WI38 (cell line): ENCODE results near the gene MINDY3.

Source experiments
- H3K4me3 ChIP-seq: 2 replicates; pipeline ENCODE4 v1.5.1; 2011; ENCODE audit warnings: low read depth, mild to moderate bottlenecking, control low read depth, low read length
- TF ChIP-seq, protein P1 (sequence below): IDR thresholded peaks from 2 replicates; pipeline ENCODE4 v1.5.1; 2012; ENCODE audit warnings: low read depth, mild to moderate bottlenecking, control low read depth, low read length

MINDY3 gene

DNA sequence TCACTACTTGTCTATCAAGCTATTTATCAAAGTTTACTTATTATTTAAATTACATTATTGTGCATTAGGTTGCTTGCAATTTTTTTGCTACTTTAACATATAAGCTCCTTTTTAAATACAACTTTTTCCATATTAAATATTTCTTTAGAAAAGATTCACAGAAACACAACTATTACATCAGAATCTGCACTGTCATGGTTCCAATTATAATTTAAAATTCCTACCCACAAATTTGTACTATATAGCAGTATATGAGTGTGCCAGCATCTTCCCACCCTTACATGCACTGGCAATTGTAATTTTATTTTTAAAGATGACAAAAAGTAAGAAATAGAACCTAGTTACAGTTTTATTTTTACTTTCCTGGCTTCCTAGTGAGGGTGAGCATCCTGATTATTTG, 15.8 kb downstream of the MINDY3 start:
- H3K4me3 ChIP-seq, result no peak overlapping the region
- TF ChIP-seq, protein P1, sequence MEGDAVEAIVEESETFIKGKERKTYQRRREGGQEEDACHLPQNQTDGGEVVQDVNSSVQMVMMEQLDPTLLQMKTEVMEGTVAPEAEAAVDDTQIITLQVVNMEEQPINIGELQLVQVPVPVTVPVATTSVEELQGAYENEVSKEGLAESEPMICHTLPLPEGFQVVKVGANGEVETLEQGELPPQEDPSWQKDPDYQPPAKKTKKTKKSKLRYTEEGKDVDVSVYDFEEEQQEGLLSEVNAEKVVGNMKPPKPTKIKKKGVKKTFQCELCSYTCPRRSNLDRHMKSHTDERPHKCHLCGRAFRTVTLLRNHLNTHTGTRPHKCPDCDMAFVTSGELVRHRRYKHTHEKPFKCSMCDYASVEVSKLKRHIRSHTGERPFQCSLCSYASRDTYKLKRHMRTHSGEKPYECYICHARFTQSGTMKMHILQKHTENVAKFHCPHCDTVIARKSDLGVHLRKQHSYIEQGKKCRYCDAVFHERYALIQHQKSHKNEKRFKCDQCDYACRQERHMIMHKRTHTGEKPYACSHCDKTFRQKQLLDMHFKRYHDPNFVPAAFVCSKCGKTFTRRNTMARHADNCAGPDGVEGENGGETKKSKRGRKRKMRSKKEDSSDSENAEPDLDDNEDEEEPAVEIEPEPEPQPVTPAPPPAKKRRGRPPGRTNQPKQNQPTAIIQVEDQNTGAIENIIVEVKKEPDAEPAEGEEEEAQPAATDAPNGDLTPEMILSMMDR, result no peak

DNA sequence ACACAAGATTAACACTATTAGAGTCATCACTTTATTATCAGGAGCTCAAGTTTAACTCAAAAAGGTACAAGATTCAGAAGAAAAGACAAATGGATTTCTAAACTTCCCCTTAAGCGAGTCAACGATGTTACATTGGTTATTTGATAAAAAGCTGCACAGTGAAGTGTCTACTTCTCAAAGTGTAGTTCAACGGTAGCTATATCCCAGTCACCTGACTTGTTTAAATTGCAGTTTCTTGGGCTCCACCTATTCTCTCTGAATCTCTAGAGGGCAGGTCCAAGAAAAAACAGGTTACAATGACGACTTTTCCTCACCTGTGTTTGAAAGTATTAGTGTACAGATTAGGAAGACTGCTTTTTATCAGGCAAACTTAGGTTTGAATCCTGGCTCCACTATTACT, 16.6 kb downstream of the MINDY3 start:
- H3K4me3 ChIP-seq, result no peak overlapping the region
- TF ChIP-seq, protein P1, result no peak

DNA sequence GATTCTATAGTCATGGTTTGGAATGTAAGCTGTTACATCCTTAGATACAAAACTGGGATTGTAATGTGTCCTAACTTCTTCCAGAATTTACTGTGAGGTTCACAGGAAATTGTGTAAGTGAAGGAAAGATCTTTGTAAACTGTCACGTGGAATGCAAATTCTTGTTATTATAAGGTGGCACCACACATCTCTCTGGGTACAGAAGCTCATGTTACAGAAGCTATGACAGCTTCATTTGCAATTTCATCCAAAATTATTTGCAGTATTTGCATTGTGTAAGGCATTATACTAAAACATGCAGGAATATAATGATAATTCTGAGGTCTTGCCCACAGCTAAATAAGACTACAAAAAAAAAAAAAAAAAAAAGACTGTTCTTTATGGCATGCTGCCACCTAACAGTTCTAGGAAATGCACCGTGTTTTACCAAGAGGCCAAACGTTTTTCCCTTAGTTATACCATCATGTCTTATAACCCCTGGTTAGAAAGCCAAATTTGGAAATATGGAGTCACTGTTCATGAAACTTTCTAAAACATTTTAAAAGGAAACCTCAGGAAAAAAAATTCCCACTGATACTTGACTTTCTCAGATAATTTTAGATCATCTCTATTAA, 17.6 kb downstream of the MINDY3 start:
- TF ChIP-seq, protein P1, result no peak
- no peak overlapping the region for H3K4me3 ChIP-seq

DNA sequence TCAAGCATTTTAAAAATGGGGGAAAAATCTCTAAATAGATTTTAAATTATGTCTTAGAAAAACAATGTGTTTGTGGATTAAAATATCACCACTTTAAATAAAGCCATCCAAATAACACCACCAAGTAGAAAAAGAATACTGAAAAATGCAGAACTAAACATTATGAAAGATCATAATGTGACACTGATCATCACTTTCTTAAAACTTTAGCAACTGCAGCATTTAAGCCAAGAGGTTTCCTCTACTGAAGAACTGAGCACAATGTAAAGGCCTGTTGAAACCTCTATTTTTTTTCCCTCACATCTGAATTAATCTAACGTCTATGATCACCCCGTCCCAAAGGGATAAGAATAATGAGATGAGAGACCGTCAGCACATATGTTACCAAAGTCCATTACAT, 18.6 kb downstream of the MINDY3 start:
- H3K4me3 ChIP-seq, result no peak overlapping the region
- TF ChIP-seq, protein P1, result no peak

DNA sequence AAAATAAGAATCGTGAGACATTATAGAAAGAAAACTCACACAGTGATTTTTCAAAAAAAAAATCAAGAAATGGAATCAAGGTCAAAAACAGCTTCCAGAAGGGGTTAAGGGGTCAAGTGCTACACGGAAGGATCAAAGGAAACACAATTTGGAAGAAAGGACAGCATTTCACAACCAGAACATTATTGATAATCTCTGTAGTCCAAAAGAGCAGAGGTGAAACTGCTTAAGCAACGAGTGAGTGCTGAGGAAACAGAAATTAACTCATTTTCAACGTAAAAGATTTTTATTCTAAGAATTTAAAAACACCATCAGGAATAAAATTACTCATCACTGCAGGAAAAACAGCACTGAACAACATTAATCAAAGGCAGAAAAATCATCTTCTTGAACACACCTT, 23.5 kb downstream of the MINDY3 start:
- H3K4me3 ChIP-seq, result no peak overlapping the region
- TF ChIP-seq, protein P1, result no peak

DNA sequence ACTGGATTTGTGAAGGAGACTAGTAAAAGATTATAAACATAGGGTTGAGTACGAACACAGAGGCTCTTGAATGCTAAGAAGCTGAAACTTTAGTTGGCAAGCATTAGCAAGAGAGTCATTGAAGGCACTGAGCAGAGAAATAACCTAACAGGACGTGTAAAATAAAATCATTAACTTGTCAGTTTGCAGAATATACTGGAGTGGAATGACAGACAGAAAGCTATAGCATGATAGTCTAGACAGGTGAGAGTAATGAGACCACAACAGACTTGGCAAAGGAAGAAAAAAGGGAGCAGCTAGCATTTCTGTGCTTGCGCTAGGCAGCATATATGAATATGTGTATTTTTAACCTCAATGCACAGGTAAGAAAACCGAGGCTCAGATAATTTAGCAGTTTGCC, 30.8 kb downstream of the MINDY3 start:
- TF ChIP-seq, protein P1, result no peak

DNA sequence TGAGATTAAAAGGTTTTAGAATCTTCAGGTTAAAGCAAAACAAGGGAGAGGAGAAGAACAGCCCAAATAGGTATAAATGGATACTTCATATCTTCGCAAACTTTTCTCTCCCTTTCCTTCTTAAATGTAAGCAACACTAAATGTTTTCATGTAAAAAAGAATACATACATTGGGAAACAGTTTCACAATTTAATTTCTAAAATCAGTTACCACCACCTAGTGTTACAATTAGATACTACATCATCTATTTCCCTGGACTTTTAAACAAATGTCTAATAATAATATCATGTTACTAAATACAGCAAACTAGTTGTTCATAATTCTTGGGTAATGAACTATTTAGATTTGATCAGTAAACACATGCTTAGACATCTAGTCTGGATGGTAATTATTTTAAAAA, 35.8 kb downstream of the MINDY3 start:
- TF ChIP-seq, protein P1, result no peak; the same call in 1 of the 2 replicates
- no peak overlapping the region for H3K4me3 ChIP-seq

More for the DNA sequence above, 30.8 kb downstream of the MINDY3 start:
- H3K4me3 ChIP-seq, result no peak overlapping the region
